ENCODE measurements around the gene ZBTB8B.
"Not testable (repeated sequence)": the region's sequence is repeated elsewhere in the genome, so short reads cannot be mapped to it uniquely, and the experiment has no call there.

ZBTB8B gene

GRCh38 chr1:32464716-32465577 is at the start of gene ZBTB8B:
ZBTB8B (plus strand) TSS chr1:32465072; CDS start chr1:32470625, 5,553 bp downstream.
- DNase-seq, result peak; percentile 31

- DNase-seq, result no peak
These were observed 43.1 kb upstream of the ZBTB8B start for GRCh38 chr1:32421775-32422174.

GRCh38 chr1:32426489-32427255 is 38.2 kb upstream of the ZBTB8B start:
- no peak for DNase-seq

- no peak for DNase-seq
These were observed 37.5 kb upstream of the ZBTB8B start for GRCh38 chr1:32427264-32427963.

- DNase-seq, result no peak
These were observed 33.0 kb upstream of the ZBTB8B start for GRCh38 chr1:32431736-32432400.

- DNase-seq, result no peak
These were observed 26.7 kb upstream of the ZBTB8B start for GRCh38 chr1:32438136-32438535.

- DNase-seq, result not testable (repeated sequence)
These were observed 26.1 kb upstream of the ZBTB8B start for GRCh38 chr1:32438777-32439176.

GRCh38 chr1:32441467-32441866 is 23.4 kb upstream of the ZBTB8B start:
- not testable (repeated sequence) for DNase-seq

GRCh38 chr1:32447469-32448185 is 17.2 kb upstream of the ZBTB8B start:
- no peak for DNase-seq

GRCh38 chr1:32448186-32448772 is 16.6 kb upstream of the ZBTB8B start:
- peak; percentile 59 for DNase-seq

GRCh38 chr1:32448773-32449456 is 16.0 kb upstream of the ZBTB8B start:
- DNase-seq, result peak; percentile 14

GRCh38 chr1:32449457-32449831 is 15.4 kb upstream of the ZBTB8B start:
- DNase-seq, result not testable (repeated sequence)

GRCh38 chr1:32454726-32455125 is 10.1 kb upstream of the ZBTB8B start:
- no peak for DNase-seq

GRCh38 chr1:32455958-32456357 is 8.9 kb upstream of the ZBTB8B start:
- DNase-seq, result no peak

- not testable (repeated sequence) for DNase-seq
These were observed 6.1 kb upstream of the ZBTB8B start for GRCh38 chr1:32458798-32459197.

GRCh38 chr1:32462977-32463376 is 1.9 kb upstream of the ZBTB8B start:
- not testable (repeated sequence) for DNase-seq

GRCh38 chr1:32464191-32464715 is 619 bp upstream of the ZBTB8B start:
- no peak for DNase-seq

- DNase-seq, result no peak
These were observed 684 bp downstream of the ZBTB8B start for GRCh38 chr1:32465578-32465933.

GRCh38 chr1:32466761-32467160 is 1.9 kb downstream of the ZBTB8B start:
- DNase-seq, result no peak

- DNase-seq, result no peak
These were observed 3.9 kb downstream of the ZBTB8B start for GRCh38 chr1:32468791-32469190.

- DNase-seq, result no peak
These were observed 5.6 kb downstream of the ZBTB8B start for GRCh38 chr1:32470431-32470830.
